ENCODE measurements around the gene ADRA2A. TPM values are rescaled to one million over a fixed set of nuclear protein-coding genes. Genes with fewer than 3 reads are reported as not detected.

Gene ADRA2A
- total and polyA plus RNA-seq, 10 of the 15 experiments (the other 5 are each of a cell fraction or from before 2014, with no cell fraction given), result 0.08 TPM; not detected in 9

- TF ChIP-seq, protein P1, sequence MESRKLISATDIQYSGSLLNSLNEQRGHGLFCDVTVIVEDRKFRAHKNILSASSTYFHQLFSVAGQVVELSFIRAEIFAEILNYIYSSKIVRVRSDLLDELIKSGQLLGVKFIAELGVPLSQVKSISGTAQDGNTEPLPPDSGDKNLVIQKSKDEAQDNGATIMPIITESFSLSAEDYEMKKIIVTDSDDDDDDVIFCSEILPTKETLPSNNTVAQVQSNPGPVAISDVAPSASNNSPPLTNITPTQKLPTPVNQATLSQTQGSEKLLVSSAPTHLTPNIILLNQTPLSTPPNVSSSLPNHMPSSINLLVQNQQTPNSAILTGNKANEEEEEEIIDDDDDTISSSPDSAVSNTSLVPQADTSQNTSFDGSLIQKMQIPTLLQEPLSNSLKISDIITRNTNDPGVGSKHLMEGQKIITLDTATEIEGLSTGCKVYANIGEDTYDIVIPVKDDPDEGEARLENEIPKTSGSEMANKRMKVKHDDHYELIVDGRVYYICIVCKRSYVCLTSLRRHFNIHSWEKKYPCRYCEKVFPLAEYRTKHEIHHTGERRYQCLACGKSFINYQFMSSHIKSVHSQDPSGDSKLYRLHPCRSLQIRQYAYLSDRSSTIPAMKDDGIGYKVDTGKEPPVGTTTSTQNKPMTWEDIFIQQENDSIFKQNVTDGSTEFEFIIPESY (IDR thresholded peaks at IDR 0.05), result no peak
- TF ChIP-seq RB1 (IDR thresholded peaks at IDR 0.05; ENCODE audit: borderline replicate concordance) (no peak), REST (IDR thresholded peaks at IDR 0.05; ENCODE audit: low read depth, low read length) (no peak)
Observed at GRCh38 chr10:111114758-111115500, 38.1 kb downstream of the ADRA2A start (continued).

GRCh38 chr10:111116211-111116610 lies 39.4 kb downstream of the ADRA2A start:
- RAD21 ChIA-PET (ENCODE audit: unreplicated experiment), result no interaction called here
- SMC1A ChIA-PET (ENCODE audit: uncharacterized antibody, unreplicated experiment), result no interaction called here
- Histone ChIP-seq H3K4me2 (ENCODE audit: control insufficient read depth, insufficient read depth) (no peak overlapping the region), H3K4me1 (ENCODE audit: control insufficient read depth, insufficient read depth, low read length) (no peaks in the 10 kb centered on the region), H3K36me3 (ENCODE audit: control insufficient read depth in 2 of 2, insufficient read depth in 2 of 2, low read length in 1 of 2) (no peaks in the 10 kb centered on the region), H3K4me3 (no peak overlapping the region), H4K20me1 (ENCODE audit: control insufficient read depth, insufficient read depth) (no peaks in the 10 kb centered on the region), H2AFZ (ENCODE audit: control insufficient read depth, low read depth, low read length) (no peak overlapping the region), H3K9me3 (replicated peaks; ENCODE audit: control insufficient read depth, insufficient read depth, low read length) (no peaks in the 10 kb centered on the region), H3K79me2 (ENCODE audit: control insufficient read depth, insufficient read depth, low read length) (no peaks in the 10 kb centered on the region), H3K9ac (ENCODE audit: control insufficient read depth, insufficient read depth, low read length) (no peak overlapping the region), H3K27ac (ENCODE audit: control insufficient read depth, insufficient read depth) (no peak overlapping the region), H3K27me3 (replicated peaks in 1 of 2; ENCODE audit: control insufficient read depth in 2 of 2, insufficient read depth in 2 of 2, low read length in 1 of 2) (no peaks in the 10 kb centered on the region; a peak in 1 of 4 replicates)
- WGBS (ENCODE audit: insufficient coverage, insufficient replicate concordance, low lambda C conversion rate, missing lambda C conversion rate), result 46% methylated on average over 9 of the region's 9 CpGs
- CTCF ChIA-PET, result interaction anchor here (0.7 kb wide), 1 partner anchor 506 kb away, joined by 3 read pairs; no protein-coding TSS in a partner anchor
- FAIRE-seq, result no peak
- POLR2A ChIA-PET, result no interaction called here
- no peak for ATAC-seq
- no TSS peak for BruUV-seq (replicated peaks)
- in situ Hi-C loops (cut with MboI) (no loop called here), intact Hi-C loops (cut with micrococcal nuclease; ENCODE audit: unreplicated experiment) (no loop called here)
- DNase-seq (ENCODE audit: low read depth, low spot score), result no peak
- no peak for TF ChIP-seq BCLAF1 (IDR thresholded peaks at IDR 0.05)
- TF ChIP-seq NR2C1 (IDR thresholded peaks at IDR 0.05), result no peak
- no peak for TF ChIP-seq TBL1XR1 (IDR thresholded peaks at IDR 0.05; ENCODE audit: low read depth, low read length)
- TF ChIP-seq, protein P2, sequence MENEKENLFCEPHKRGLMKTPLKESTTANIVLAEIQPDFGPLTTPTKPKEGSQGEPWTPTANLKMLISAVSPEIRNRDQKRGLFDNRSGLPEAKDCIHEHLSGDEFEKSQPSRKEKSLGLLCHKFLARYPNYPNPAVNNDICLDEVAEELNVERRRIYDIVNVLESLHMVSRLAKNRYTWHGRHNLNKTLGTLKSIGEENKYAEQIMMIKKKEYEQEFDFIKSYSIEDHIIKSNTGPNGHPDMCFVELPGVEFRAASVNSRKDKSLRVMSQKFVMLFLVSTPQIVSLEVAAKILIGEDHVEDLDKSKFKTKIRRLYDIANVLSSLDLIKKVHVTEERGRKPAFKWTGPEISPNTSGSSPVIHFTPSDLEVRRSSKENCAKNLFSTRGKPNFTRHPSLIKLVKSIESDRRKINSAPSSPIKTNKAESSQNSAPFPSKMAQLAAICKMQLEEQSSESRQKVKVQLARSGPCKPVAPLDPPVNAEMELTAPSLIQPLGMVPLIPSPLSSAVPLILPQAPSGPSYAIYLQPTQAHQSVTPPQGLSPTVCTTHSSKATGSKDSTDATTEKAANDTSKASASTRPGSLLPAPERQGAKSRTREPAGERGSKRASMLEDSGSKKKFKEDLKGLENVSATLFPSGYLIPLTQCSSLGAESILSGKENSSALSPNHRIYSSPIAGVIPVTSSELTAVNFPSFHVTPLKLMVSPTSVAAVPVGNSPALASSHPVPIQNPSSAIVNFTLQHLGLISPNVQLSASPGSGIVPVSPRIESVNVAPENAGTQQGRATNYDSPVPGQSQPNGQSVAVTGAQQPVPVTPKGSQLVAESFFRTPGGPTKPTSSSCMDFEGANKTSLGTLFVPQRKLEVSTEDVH (IDR thresholded peaks at IDR 0.05; ENCODE audit: low read depth, partially characterized antibody), result no peak
- no peak for TF ChIP-seq TCF12 (IDR thresholded peaks at IDR 0.05; ENCODE audit: low read depth, low read length)

Measured in GM12878 (cell line).